HG02588 (cell line): ENCODE data around the gene FNIP1.
A peak's percentile ranks its signal among the peaks of the same experiment; 100 is the strongest.
"Not testable (repeated sequence)": the region's sequence is repeated elsewhere in the genome, so short reads cannot be mapped to it uniquely, and the experiment has no call there.

Source experiments
- ATAC-seq: cut with Tn5 transposase; IDR thresholded peaks from one replicate; pipeline ENCODE4 v1.9.1; 2021; ENCODE audit warnings: mild to moderate bottlenecking, moderate library complexity; ENCODE audit not compliant: unreplicated experiment

Gene FNIP1

DNA sequence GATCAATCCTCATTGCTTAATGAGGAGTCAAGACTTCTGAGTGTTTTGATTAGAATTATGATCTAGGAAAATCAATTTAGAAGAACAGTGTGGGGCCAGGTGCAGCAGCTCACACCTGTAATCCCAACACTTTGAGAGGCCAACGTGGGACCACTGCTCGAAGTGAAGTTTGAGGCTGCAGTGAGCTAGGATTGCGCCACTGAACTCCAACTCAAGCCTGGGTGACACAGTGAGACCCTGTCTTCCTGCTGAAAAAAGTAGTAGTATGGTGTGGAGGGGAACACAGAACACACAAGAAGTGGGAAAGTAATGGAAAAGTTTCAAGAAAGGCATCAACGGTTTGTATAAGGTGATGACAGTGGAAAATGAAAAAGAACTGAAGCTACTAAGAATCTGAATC, 9.1 kb downstream of the FNIP1 start:
- ATAC-seq, result no peak

DNA sequence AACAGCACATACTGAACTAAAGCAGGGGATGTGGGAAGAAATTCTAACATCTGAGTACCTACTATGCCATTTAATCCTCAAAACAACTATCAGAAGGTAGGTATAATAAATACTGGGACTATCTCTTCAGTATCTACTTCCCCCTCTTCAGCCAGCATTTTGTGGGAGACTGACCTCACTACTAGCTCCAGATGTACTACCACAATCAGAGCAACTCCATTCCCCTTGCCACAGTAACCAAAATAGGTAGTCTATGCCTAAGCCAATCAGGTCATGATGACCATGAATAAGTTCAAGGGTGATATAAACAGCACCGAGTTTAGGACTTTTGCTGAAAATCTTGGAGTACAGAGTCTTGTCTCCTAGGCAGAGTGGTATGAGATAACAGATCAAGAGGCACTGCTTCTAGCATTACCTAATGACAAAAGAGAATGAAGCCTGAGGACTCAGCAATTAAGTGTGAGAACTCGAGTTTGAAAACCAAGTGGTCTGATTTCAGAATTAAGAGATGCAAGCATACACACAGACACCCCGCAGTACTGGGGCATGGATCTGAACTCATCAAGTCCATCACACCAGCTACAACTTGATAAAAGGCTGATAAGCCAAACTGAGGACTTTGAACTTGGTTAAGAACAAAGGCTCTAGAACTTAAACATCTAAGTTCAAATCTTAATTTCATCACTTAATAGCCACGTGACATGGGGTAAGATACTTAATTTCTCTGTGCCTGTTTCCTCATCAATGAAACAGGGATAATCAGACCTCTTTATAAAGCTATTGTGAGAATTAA, 9.7 kb downstream of the FNIP1 start:
- ATAC-seq, result no peak

DNA sequence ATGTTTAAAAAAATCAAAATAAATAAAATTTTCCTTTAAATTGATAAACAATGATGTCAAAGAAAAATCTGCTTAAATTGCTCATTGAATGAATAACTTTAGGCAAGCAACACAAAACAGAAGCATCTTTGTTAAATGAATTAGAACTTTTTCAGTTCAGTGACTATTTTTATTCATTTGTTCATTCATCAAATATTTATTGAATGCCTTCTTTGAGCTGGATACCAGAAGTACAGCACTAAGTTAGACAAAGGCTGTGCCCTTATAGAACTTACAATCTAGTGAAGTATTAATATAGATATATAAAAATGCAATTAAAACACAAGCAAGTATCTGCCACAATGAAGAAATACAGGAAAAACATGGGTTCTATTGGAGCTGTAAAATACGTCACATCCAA, 10.8 kb downstream of the FNIP1 start:
- no peak for ATAC-seq

DNA sequence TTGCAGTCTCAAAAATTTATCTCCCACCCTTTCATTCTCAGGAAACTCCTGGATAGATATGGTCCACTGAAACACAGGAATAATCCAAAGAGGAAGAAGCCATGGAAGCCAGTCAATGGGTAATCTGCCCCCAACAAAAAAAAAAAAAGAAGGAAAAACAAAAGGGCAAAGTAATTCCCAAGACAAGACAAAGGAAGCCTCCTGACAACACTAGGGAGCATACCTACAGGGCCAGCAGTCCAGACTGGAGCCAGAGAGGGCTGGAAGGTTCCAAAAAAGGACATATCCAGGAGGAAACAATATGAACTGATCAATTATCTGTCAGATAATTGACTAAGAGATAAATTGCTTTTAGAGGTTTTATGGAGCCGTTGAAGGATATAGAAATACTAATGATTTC, 12.9 kb downstream of the FNIP1 start:
- ATAC-seq, result no peak

DNA sequence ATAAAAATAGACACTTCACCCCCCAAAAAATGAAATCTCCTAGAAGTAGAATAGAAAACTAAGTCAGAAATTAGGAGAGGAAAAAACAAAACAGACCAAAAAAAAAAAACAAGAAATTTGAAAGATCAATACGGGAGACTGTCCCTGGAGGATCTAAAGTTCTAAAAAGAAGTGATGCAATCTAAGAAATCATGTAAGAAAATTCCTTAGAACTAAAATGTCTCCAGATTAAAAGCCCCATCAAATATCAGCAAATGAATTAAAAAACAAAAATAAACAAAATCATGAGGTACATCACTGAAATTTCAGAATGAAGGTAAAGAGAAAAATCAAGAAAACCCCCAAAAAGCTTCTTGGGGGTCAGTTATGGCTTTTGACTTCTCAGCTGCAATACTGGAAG, 13.5 kb downstream of the FNIP1 start:
- ATAC-seq, result no peak

DNA sequence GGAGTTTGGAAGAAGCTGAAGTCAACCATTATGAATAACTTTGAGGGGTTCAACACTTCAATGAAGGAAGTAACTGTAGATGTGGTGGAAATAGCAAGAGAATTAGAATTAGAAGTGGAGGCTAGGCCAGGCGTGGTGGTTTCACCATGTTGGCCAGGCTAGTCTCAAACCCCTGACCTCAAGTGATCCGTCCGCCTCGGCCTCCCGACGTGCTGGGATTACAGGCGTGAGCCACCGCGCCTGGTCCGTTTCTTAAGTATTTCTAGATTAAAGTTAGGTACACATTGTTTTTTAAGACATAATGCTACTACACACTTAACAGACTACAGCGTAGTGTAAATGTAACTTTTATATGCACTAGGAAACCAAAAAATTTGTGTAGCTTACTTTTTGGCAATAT, 14.1 kb downstream of the FNIP1 start:
- ATAC-seq, result no peak

DNA sequence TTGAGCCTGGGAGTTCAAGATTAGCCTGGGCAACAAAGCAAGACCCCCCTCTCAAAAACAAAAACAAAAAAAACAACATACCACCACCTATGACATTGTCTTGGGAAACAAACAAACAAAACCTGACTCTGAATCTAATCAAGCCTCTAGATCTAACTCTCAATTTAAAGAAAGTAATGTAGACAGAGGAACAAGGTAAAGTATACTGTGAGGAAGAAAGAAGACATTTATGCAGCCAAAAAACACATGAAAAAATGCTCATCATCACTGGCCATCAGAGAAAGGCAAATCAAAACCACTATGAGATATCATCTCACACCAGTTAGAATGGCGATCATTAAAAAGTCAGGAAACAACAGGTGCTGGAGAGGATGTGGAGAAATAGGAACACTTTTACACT, 18.7 kb downstream of the FNIP1 start:
- ATAC-seq, result not testable (repeated sequence)

DNA sequence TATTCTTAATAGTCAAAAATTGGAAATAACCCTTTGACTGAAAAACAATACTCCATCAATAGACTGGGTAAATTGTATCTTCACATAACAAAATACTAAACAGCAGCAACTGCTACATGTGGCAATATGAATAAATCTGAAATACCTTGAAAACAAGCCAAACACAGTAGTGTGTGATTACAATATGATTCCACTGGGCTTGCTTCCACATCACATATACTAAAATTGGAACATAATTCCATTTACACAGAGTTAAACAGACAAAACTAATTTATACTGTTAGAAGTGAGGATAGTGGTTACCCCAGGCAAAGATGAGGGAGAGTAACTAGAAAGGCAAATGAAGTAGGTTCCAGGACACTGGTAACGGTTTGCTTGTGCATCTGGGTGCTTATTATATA, 20.4 kb downstream of the FNIP1 start:
- ATAC-seq, result no peak

DNA sequence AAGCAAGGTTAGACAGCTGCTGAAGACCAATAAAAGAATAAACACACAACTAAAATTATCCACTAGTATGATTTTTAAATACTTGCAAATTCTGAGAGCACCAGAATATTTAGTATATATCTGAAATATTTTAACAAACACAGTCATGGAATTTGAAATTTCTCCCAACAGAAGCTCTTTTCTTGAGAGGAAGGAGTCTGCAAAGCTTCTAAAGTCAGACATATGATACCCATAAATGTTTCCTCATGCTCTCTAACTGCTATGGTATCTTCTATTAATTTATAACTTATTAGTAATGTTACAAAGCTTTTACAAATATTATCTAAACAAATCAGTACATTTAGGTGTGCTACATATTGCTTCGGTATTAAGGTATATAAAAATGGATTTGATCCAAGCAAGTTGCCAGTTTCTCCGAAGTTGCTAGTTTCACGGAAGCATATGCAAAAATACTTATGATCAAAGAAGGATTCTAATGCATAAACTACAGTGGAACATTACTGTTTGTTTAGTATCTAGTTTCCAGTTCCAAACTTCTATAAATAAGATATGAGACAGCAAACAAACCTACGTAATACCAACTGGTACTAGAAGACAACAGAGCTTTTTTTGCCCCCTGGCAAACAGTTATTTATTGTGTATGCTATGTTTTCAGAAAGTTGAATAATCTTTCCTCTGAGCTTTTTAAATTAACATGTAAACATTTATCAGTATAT, 22.0 kb downstream of the FNIP1 start:
- ATAC-seq, result no peak

DNA sequence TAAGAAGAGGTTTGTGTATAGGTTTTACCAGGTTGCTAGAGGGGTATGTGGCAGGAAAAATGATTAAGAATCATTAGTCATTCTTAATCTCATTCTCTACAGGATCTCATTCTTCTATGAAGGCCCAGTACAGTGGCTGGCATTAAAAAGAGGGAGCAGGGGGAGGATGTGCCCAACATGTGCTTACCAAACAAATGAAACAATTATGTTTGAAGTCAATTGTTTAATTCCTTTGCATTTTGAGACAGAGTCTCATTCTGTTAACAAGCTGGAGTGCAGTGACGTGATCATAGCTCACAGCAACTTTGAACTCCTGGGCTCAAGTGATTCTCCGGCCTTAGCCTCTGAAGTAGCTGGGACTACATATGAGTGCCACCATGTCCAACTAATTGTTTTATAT, 23.0 kb downstream of the FNIP1 start:
- no peak for ATAC-seq

DNA sequence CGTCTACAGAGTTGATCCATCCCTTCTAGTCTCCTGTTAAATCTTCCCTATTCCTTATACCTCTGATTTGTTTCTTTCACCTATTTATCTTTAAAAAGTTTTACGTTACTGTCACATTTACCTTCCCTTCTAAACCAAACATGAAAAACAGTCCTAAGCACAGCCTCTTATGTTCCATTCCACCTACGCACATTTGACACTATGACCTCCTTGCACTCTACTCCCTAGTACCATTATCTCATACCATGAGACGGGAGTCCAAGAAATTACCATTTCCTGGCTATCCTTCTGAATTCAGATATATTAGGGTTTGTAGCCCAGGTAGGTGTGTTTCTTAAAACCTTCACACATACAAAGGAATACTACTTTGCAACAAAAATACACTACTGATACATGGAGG, 25.1 kb downstream of the FNIP1 start:
- no peak for ATAC-seq

DNA sequence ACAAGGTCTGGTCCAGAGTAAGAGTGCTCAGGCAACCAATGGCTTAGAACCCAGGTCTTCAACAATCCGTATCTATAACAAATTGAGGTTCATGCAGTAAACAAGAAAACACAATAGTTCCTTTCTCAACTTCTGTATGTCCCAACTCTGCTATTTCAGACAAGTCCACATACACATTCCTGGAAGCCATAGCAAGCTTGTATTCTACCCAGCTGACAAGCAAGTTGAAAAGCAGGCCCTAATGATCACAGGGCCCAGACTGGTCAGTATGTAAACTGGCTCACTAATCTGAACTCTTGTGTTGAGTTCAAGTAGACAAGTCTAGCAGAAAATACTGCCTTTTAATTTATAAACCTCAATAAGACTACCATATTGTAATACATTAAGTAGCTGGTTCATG, 26.9 kb downstream of the FNIP1 start:
- ATAC-seq, result no peak

DNA sequence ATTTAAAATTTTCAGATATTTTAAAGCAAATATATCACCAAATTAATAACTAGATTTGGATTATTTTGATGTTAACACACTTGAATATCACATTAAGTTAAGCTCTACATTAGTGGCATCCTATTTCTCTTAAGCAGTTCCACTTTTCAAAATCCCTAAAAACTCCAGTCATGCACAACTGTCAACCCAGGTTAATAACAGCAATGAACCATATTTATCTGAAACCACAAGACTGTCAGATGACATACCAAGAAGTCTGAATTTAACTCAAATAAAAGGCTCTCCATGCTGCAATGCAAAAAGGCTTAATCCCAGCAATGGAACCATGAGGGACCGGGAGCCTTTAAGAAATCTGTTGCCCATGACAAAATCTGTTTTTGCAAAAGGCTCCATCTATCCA, 27.5 kb downstream of the FNIP1 start:
- no peak for ATAC-seq

DNA sequence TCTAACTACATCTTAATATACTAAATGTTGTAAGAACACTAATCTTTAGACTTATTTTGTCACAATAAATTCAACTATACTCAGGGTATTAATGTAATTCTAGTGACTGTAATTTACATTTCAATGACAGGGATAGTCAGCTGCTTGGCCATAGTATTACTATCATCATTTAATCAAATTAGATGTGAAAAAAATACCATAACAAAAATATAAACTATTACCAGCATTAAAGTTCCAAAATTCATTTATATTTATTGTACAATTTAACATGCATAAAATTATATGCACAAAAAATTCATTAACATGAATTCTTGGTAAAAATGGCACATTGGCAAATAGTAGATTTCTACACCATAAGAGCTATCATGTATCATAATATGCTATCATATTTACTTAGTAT, 28.9 kb downstream of the FNIP1 start:
- no peak for ATAC-seq

DNA sequence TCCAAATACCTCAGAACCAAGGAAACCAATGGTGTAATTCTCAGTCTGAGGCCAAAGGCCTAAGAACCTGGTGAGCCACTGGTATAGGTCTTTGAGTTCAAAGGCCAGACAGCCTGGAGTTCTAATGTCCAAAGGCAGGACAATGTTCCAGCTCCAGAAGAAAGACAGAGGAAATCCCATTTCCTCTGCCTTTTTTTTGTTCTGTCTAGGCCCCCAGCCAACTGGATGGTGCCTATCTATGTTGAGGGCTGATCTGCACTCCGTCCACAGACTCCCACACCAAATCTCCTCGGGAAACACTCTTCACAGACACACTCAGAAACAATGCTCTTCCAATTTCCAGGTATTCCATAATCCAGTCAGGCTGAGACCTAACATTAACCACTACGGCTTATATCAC, 30.1 kb downstream of the FNIP1 start:
- no peak for ATAC-seq

DNA sequence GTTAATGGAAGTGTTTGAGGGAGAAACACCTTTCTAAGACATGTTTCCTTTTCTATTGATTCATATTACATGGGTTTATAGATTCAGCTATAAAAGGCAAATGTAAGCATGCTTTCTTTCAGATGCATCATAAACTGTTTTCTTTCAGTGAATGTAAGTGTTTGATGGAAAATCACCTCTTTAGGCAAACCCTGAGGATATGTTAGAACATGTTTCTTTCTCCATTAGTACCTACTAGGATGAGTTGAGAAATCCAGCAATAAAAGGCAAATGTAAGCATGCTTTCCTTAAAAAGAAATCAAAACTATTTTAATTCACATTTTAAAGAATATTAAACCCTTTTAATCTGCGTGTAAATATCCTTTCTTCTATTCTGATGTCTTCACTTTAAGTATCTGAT, 31.6 kb downstream of the FNIP1 start:
- ATAC-seq, result no peak

DNA sequence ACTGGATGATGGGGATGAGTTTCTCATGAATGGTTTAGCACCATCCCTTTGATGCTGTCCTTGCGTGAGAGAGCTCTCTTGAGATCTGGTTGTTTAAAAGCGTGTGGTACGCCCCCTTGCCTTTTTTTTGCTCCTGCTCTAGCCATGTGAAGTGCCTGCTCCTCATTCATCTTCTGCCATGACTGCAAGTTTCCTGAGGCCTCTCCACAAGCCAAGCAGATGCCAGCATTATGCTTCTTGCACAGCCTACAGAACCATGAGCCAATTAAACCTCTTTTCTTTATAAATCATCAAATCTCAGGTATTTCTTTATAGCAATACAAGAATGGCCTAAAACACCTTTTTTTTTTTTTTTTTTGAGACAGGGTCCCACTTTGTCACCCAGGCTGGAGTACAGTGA, 32.8 kb downstream of the FNIP1 start:
- no peak for ATAC-seq

DNA sequence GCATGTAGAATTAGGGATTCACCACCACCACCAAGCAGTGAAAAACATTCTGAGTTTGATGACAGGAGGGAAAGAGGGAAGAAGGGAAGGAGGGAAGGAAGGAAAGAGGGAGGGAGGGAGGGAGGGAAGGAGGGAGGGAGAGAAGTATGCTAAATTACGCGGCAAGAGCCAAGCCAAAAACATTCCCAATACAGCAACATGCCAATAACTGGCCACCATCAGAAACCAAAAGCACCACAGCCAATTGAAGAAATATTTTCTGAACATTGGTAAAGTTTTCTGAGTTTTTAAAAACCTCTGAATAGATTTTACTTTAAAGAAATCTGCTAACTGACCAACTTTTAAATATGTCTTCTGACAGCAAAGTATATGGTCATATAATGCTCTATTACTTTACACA, 36.0 kb downstream of the FNIP1 start:
- ATAC-seq, result no peak

DNA sequence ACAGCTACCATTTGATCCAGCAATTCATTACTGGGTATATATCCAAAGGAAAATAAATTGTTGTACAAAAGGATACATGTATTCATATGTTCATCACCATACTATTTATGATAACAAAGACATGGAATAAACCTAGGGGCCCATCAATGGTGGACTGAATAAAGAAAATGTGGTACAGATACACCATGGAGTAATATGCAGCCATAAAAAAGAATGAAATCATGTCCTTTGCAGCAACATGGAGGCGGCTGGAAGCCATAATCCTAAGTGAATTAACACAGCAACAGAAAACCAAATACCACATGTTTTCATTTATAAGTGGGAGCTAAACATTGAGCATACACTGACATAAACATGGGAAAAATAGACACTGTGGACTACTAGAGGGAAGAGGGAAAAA, 37.1 kb downstream of the FNIP1 start:
- no peak for ATAC-seq

DNA sequence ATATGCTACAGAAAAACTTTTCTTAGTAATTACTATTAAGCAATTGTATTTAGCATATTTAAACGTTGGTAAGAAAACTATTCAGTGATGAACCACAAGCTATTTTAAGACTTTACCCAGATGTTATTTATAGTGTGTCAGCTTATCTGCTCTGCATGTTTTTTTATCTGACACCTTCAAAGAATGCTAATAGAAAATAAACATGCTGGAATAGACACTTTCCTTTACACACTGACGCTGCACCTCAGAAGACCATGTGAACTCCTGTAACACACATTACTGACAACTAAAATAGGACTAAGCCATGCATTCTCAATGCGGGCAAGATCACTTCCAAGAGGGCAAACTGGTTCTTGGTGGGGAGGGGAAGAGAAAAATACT, 38.3 kb downstream of the FNIP1 start:
- peak; percentile 49 for ATAC-seq

DNA sequence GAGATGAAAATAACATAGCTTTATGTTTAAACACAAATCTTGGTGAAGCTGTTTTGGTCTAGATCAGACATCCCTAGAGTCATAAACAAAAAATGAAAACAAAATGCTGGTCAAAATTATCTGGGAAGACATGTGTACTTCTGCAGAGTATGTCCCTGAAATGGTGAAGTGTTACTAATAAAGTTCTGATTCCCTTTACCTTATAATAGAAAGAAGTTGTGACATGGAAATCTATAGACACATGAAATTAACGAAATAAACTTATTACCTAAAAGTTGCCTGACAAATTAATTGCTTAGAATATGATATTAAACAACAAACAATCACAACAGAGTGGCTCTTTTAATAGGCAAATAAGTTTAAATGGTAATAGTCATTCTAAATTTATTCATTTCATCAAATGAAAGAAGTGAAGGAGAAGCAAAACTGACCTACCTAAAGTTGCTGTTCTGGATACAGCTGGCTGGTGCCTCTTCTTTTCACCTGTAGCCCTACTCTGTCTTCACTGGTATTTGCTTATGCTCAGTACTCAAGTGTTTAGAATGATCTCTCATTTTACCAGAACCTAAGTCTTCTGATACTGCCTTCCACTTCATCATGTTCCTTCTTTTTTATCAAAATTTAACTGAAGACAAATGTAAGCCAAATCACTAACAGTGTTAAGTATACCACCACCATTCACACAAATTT, 38.8 kb downstream of the FNIP1 start:
- no peak for ATAC-seq

DNA sequence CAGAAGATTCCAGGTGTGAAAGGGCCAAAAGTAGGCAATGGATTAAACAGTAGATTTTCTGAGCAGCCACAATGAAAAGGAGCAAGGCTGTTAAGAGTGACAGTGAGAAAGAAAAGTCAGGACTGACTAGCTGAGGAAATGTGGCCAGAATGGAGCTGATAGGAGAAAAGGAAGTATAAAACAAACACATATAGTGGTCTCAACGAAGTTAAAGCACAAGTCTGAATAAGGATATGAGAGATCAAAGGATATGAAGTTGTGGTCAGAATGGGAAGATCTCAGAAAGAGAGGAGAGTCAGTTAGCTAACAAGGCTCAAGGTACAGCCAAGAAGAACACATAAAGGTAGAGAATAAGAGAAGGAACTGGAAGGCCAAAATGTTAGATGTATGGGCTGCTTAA, 39.9 kb downstream of the FNIP1 start:
- no peak for ATAC-seq
